Adrenal gland (tissue), 5 donors: ENCODE measurements around the gene ZYX.

Source experiments
- POLR2A ChIP-seq, 2 donors: fragments of 450-650 bp; IDR thresholded peaks; one replicate each; pipeline ENCODE4 v1.6.1; 2017; ENCODE audit warnings: antibody characterized with exemption in 2 of 2, mild to moderate bottlenecking in 2 of 2, moderate library complexity in 1 of 2
- TF ChIP-seq, protein P1 (sequence below), 6 experiments: fragments of 450-650 bp in 4 of 6; fragments of 200-600 bp in 2 of 6; sonication (generic) in 1 of 6; IDR thresholded peaks; 1 replicate in 5 of 6; 2 replicates in 1 of 6; pipeline versions ENCODE4 v1.5.1 to v1.8.0; 2016 to 2021; ENCODE audit warnings: antibody characterized with exemption in 6 of 6, mild to moderate bottlenecking in 2 of 6, moderate library complexity in 1 of 6
- donor health status: DM: no; HTN: no; CAD: no.

DNA sequence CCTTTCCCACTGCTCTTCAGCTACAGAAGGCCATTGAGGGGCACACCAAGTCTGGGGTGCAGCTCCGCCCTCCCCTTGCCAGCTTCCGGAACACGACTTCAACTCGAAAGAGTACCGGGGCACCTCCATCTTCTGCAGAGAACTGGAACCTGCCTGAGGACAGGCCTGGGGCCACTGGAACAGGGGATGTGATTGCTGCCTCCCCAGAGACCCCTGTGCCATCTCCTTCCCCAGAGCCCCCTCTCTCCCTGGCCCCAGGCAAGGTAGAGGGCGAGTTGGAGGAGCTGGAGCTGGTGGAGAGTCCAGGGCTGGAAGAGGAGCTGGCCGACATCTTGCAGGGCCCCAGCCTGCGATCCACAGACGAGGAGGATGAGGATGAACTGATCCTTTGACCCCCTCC, 29.6 kb upstream of the ZYX start:
- TF ChIP-seq, protein P1, sequence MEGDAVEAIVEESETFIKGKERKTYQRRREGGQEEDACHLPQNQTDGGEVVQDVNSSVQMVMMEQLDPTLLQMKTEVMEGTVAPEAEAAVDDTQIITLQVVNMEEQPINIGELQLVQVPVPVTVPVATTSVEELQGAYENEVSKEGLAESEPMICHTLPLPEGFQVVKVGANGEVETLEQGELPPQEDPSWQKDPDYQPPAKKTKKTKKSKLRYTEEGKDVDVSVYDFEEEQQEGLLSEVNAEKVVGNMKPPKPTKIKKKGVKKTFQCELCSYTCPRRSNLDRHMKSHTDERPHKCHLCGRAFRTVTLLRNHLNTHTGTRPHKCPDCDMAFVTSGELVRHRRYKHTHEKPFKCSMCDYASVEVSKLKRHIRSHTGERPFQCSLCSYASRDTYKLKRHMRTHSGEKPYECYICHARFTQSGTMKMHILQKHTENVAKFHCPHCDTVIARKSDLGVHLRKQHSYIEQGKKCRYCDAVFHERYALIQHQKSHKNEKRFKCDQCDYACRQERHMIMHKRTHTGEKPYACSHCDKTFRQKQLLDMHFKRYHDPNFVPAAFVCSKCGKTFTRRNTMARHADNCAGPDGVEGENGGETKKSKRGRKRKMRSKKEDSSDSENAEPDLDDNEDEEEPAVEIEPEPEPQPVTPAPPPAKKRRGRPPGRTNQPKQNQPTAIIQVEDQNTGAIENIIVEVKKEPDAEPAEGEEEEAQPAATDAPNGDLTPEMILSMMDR (IDR thresholded peaks at IDR 0.05): no peak
- no peak for TF ChIP-seq POLR2A (IDR thresholded peaks at IDR 0.05)
